A673 (cell line): ENCODE measurements around the gene FAM217B. TPM values are rescaled to one million over a fixed set of nuclear protein-coding genes. Genes with fewer than 3 reads are reported as not detected.
A peak's percentile ranks its signal among the peaks of the same experiment; 100 is the strongest.

Experiments
- BruUV-seq: library from RNA; stranded (reverse); fragments of 400-500 nt; replicated peaks from 2 replicates; lab custom pipeline; 2021; lab: Mats Ljungman, UMichigan
- CTCF ChIA-PET: fragments of 300-600 bp; sonication (Branson Sonifier 250); formaldehyde crosslinking; loops from one replicate; lab custom pipeline; 2022; ENCODE audit warnings: antibody characterized with exemption; lab: Charles Lee
- POLR2A ChIA-PET: fragments of 300-600 bp; sonication (Branson Sonifier 250); formaldehyde crosslinking; loops from one replicate; lab custom pipeline; 2022; ENCODE audit warnings: antibody characterized with exemption; ENCODE audit not compliant: low non-redundant PET; lab: Charles Lee
- DNase-seq: peaks from one replicate; pipeline ENCODE4 v3.0.0-alpha.2; 2015; ENCODE audit warnings: low spot score
- H3K27ac ChIP-seq: fragments of 200-600 bp; sonication (generic); 2 replicates; pipeline ENCODE4 v1.5.1; 2016; ENCODE audit warnings: mixed run types, low read depth, mild to moderate bottlenecking, mixed read lengths, antibody characterized with exemption, low read length; ENCODE audit not compliant: poor library complexity, severe bottlenecking
- H3K27me3 ChIP-seq: fragments of 200-600 bp; sonication (generic); replicated peaks from 2 replicates; pipeline ENCODE4 v1.6.1; 2017; ENCODE audit warnings: mixed run types, low read depth, mild to moderate bottlenecking, mixed read lengths, antibody characterized with exemption, low read length; ENCODE audit not compliant: insufficient read depth, poor library complexity
- H3K36me3 ChIP-seq: fragments of 200-600 bp; sonication (generic); 2 replicates; pipeline ENCODE4 v1.6.1; 2016; ENCODE audit warnings: mixed run types, mild to moderate bottlenecking, mixed read lengths, antibody characterized with exemption, low read length; ENCODE audit not compliant: insufficient read depth, poor library complexity, severe bottlenecking
- H3K4me1 ChIP-seq: fragments of 200-600 bp; sonication (generic); 2 replicates; pipeline ENCODE4 v1.6.1; 2017; ENCODE audit warnings: mixed run types, mild to moderate bottlenecking, mixed read lengths, antibody characterized with exemption, low read length; ENCODE audit not compliant: insufficient read depth, poor library complexity, severe bottlenecking
- H3K4me3 ChIP-seq: fragments of 200-600 bp; sonication (generic); 2 replicates; pipeline ENCODE4 v1.5.1; 2016; ENCODE audit warnings: low read depth, mixed run types, mild to moderate bottlenecking, mixed read lengths, low read length; ENCODE audit not compliant: poor library complexity, severe bottlenecking
- H3K9me3 ChIP-seq: fragments of 200-600 bp; sonication (generic); 2 replicates; pipeline ENCODE4 v1.6.1; 2016; ENCODE audit warnings: mixed run types, low read depth, mild to moderate bottlenecking, mixed read lengths, antibody characterized with exemption, low read length; ENCODE audit not compliant: poor library complexity, severe bottlenecking
- EZH2 ChIP-seq: fragments of 200-600 bp; sonication (generic); IDR thresholded peaks from 2 replicates; pipeline ENCODE4 v1.6.1; 2017; ENCODE audit warnings: borderline replicate concordance, low read depth, mild to moderate bottlenecking, mixed read lengths, antibody characterized with exemption, low read length; ENCODE audit not compliant: poor library complexity, severe bottlenecking
- intact Hi-C: fragments of 100-400 bp; cut with micrococcal nuclease; formaldehyde crosslinking; loops from one replicate; pipeline ENCODE4 v1.10.0; 2022; ENCODE audit not compliant: unreplicated experiment
- total RNA-seq: library from RNA; stranded (reverse); gene quantifications from 2 replicates; pipeline ENCODE4 v1.2.3, GENCODE V29; 2021
- TF ChIP-seq, protein P1 (sequence below): fragments of 300-800, 200-600 bp; sonication (generic); conservative IDR thresholded peaks from 2 replicates; pipeline ENCODE4 v1.5.1; 2017; ENCODE audit warnings: low read depth, mild to moderate bottlenecking, antibody characterized with exemption, low read length, moderate library complexity, mixed read lengths

The FAM217B gene
- total RNA-seq, 1 experiment from 2014 or later = 26.6 TPM

DNA sequence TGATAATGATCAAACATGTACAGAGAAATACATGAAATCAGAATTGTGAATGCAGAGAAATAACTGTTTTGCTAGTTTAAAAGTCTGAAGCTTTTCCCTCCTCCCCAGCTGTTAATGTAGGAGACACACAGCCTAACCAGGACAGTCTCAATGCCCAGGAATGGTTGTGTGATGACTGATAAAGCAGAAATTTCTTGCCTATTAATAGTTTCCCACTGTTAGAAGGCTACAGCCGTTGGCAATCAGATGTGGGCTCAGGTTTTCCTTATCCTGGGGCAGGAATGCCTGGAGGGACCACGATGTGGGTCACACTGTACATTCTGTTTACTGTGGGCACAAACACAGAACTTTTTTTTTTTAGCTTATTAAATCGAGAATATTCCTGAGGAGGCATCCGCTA, 2.0 kb upstream of the FAM217B start:
- ChIA-PET CTCF (no interaction called here), POLR2A (interaction anchor here (0.6 kb wide), 1 partner anchor 935 kb away, joined by 3 read pairs; no protein-coding TSS in a partner anchor)
- no peak for DNase-seq
- Histone ChIP-seq H3K4me3 (no peak overlapping the region), H3K27me3 (no peaks in the 10 kb centered on the region), H3K4me1 (peaks cover 16% of the 10 kb centered on the region), H3K36me3 (peaks cover 12% of the 10 kb centered on the region), H3K27ac (no peak overlapping the region), H3K9me3 (no peaks in the 10 kb centered on the region)
- TF ChIP-seq, protein P1, sequence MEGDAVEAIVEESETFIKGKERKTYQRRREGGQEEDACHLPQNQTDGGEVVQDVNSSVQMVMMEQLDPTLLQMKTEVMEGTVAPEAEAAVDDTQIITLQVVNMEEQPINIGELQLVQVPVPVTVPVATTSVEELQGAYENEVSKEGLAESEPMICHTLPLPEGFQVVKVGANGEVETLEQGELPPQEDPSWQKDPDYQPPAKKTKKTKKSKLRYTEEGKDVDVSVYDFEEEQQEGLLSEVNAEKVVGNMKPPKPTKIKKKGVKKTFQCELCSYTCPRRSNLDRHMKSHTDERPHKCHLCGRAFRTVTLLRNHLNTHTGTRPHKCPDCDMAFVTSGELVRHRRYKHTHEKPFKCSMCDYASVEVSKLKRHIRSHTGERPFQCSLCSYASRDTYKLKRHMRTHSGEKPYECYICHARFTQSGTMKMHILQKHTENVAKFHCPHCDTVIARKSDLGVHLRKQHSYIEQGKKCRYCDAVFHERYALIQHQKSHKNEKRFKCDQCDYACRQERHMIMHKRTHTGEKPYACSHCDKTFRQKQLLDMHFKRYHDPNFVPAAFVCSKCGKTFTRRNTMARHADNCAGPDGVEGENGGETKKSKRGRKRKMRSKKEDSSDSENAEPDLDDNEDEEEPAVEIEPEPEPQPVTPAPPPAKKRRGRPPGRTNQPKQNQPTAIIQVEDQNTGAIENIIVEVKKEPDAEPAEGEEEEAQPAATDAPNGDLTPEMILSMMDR = no peak
- TF ChIP-seq EZH2 = no peak
- intact Hi-C loops = no loop called here
- no TSS peak for BruUV-seq

DNA sequence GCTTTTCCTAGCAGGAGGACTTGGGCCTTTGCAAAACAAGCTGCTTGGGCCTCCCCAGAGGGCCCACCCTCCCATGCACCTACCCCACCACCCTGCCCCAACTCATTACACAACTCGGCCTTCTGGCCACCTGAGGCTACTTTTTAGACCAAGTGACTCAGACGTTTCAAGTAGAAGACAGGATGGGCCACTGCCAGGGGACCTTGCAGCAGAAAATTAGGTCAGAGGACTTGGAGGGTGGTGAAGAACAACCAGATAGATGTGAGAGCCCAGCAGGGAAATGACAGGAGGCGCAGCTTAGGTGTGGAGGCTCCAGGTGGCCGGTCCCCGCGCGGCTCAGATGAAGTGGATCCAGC, 1.5 kb upstream of the FAM217B start:
- intact Hi-C loops = no loop called here
- H3K4me1 ChIP-seq = peaks cover 16% of the 10 kb centered on the region
- ChIA-PET POLR2A (interaction anchor here (0.6 kb wide), 1 partner anchor 934 kb away, joined by 3 read pairs; no protein-coding TSS in a partner anchor), CTCF (no interaction called here)
- no peak overlapping the region for H3K27ac ChIP-seq
- no TSS peak for BruUV-seq
- TF ChIP-seq EZH2 = no peak
- TF ChIP-seq, protein P1 = no peak
- no peak overlapping the region for H3K4me3 ChIP-seq
- H3K27me3 ChIP-seq = no peaks in the 10 kb centered on the region
- H3K9me3 ChIP-seq = no peaks in the 10 kb centered on the region
- H3K36me3 ChIP-seq = peaks cover 16% of the 10 kb centered on the region
- DNase-seq = no peak

DNA sequence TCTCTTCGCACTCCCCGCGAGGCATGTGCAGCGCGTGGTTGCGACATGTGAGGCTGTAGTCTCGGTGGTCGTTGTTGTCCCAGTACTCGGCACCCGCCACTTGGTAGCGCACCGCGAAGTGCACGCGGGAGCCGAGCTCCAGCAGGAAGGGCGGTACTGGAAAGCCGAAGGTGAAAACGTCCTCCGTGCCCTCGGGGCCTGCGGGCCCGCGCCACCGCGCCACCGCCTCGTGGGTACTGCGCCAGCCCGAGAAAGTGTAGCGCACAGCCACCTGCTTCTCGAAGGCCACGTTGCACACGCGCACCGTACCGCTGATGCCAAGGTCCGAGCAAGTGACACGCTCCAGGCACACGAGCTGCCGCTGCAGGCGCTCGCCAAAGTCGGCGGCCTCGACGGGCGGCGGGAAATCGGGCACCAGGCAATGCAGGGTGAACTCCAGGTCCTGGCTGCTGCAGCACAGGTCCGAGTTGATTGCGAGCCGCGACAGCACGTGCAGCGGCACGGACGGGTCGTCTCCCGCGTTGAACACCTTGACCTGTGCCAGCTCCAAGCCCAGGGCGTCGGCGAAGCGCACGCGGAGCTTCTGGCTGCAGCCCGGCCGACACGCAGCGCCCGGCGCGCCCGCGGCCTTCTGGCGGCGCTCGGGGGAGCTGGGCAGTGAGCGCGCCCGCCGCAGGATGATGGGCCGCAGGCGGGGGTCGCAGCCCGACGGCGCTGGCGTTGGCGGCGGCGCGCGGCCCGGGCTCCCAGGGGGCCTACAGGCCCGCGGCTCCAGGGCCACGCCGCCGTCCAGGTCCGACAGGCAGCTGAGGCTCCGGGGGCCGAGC, 924 bp upstream of the FAM217B start:
- Histone ChIP-seq H3K4me3 (peak overlapping the region; percentile 83), H3K36me3 (peaks cover 22% of the 10 kb centered on the region), H3K27ac (peak overlapping the region; percentile 94), H3K4me1 (peaks cover 16% of the 10 kb centered on the region), H3K27me3 (no peaks in the 10 kb centered on the region), H3K9me3 (no peaks in the 10 kb centered on the region)
- POLR2A ChIA-PET = interaction anchor here (0.6 kb wide), 2 partner anchors 130 to 934 kb away, joined by 3 read pairs; no protein-coding TSS in a partner anchor
- CTCF ChIA-PET = no interaction called here
- no TSS peak for BruUV-seq
- no peak for DNase-seq
- TF ChIP-seq, protein P1 = no peak
- TF ChIP-seq EZH2 = no peak
- intact Hi-C loops = no loop called here
